IMR-90 (cell line): Measurements from ENCODE around the gene FBXL5. TPM values are rescaled to one million over a fixed set of nuclear protein-coding genes. Genes with fewer than 3 reads are reported as not detected.

Experiments used
- ATAC-seq: fragments of 200-7000 bp; cut with Tn5 transposase; 2 replicates; pipeline ENCODE4 v1.9.1; 2020; ENCODE audit warnings: low read depth, mild to moderate bottlenecking, moderate library complexity
- BruUV-seq: library from RNA; stranded (reverse); fragments of 400-500 nt; replicated peaks from 2 replicates; lab custom pipeline; 2021; lab: Mats Ljungman, UMichigan
- CTCF ChIA-PET: fragments of 300-600 bp; formaldehyde crosslinking; extraction: SDS; loops from one replicate; lab custom pipeline; 2021; ENCODE audit warnings: antibody characterized with exemption; lab: Yijun Ruan, JAX
- POLR2A ChIA-PET: fragments of 300-600 bp; sonication (Branson Sonifier 250); formaldehyde crosslinking; loops from one replicate; lab custom pipeline; 2022; ENCODE audit warnings: antibody characterized with exemption; ENCODE audit not compliant: unreplicated experiment; lab: Charles Lee
- DNase-seq: peaks from one replicate; pipeline ENCODE4 v3.0.0; 2013
- H2AFZ ChIP-seq: replicated peaks from 2 replicates; pipeline ENCODE3; 2013; ENCODE audit warnings: low read length, mild to moderate bottlenecking; ENCODE audit not compliant: poor library complexity
- H2AK5ac ChIP-seq: 2 replicates; pipeline ENCODE4 v1.6.1; 2013; ENCODE audit warnings: low read depth, low read length, inconsistent platforms
- H2AK9ac ChIP-seq: replicated peaks from 2 replicates; pipeline ENCODE3; 2013; ENCODE audit warnings: mild to moderate bottlenecking, low read depth, low read length, moderate library complexity; ENCODE audit not compliant: poor library complexity
- H2BK120ac ChIP-seq: 2 replicates; pipeline ENCODE4 v1.6.1; 2013; ENCODE audit warnings: low read depth, low read length, inconsistent platforms
- H2BK15ac ChIP-seq: 3 replicates; pipeline ENCODE4 v1.6.1; 2013; ENCODE audit warnings: low read depth, low read length, inconsistent platforms
- H2BK20ac ChIP-seq: 2 replicates; pipeline ENCODE4 v1.6.1; 2013; ENCODE audit warnings: low read depth, mild to moderate bottlenecking, inconsistent platforms, low read length, moderate library complexity
- H2BK5ac ChIP-seq: 2 replicates; pipeline ENCODE4 v1.6.1; 2013; ENCODE audit warnings: mild to moderate bottlenecking, low read depth, low read length, inconsistent platforms; ENCODE audit not compliant: poor library complexity, severe bottlenecking
- H3K14ac ChIP-seq: replicated peaks from 2 replicates; pipeline ENCODE4 v1.6.1; 2013; ENCODE audit warnings: low read depth, low read length, inconsistent platforms
- H3K18ac ChIP-seq: 2 replicates; pipeline ENCODE4 v1.6.1; 2013; ENCODE audit warnings: low read depth, low read length, control low read depth
- H3K23ac ChIP-seq: 2 replicates; pipeline ENCODE4 v1.6.1; 2013; ENCODE audit warnings: low read depth, low read length, inconsistent platforms
- H3K27ac ChIP-seq: 2 replicates; pipeline ENCODE4 v1.5.1; 2013; ENCODE audit warnings: mild to moderate bottlenecking, control low read depth, low read length; ENCODE audit not compliant: insufficient read depth
- H3K27me3 ChIP-seq: 2 replicates; pipeline ENCODE4 v1.6.1; 2013; ENCODE audit warnings: low read length; ENCODE audit not compliant: control insufficient read depth, insufficient read depth
- H3K36me3 ChIP-seq: 2 replicates; pipeline ENCODE4 v1.6.1; 2013; ENCODE audit warnings: low read length, mixed read lengths; ENCODE audit not compliant: control insufficient read depth, insufficient read depth
- H3K4ac ChIP-seq: 2 replicates; pipeline ENCODE4 v1.6.1; 2013; ENCODE audit warnings: low read depth, low read length, inconsistent platforms
- H3K4me1 ChIP-seq: 2 replicates; pipeline ENCODE4 v1.6.1; 2013; ENCODE audit warnings: low read length, mixed read lengths; ENCODE audit not compliant: control insufficient read depth, insufficient read depth
- H3K4me2 ChIP-seq: 2 replicates; pipeline ENCODE4 v1.6.1; 2013; ENCODE audit warnings: low read depth, mild to moderate bottlenecking, control low read depth, low read length, moderate library complexity
- H3K4me3 ChIP-seq: 2 replicates; pipeline ENCODE4 v1.5.1; 2013; ENCODE audit warnings: low read depth, mild to moderate bottlenecking, control low read depth, low read length, moderate library complexity; ENCODE audit not compliant: insufficient read depth
- H3K56ac ChIP-seq: 2 replicates; pipeline ENCODE4 v1.6.1; 2013; ENCODE audit warnings: low read length, inconsistent platforms; ENCODE audit not compliant: insufficient read depth; ENCODE audit errors: extremely low read depth
- H3K79me1 ChIP-seq, 2 experiments: 2 replicates each; pipeline ENCODE4 v1.6.1; 2013; ENCODE audit warnings: low read length in 2 of 2, inconsistent platforms in 1 of 2, low read depth in 1 of 2
- H3K9ac ChIP-seq: 2 replicates; pipeline ENCODE4 v1.6.1; 2013; ENCODE audit warnings: low read depth, low read length, control low read depth
- H3K9me1 ChIP-seq: 2 replicates; pipeline ENCODE4 v1.6.1; 2013; ENCODE audit warnings: low read length, inconsistent platforms; ENCODE audit not compliant: insufficient read depth
- H3K9me3 ChIP-seq: 2 replicates; pipeline ENCODE4 v1.6.1; 2013; ENCODE audit warnings: low read length; ENCODE audit not compliant: control insufficient read depth, insufficient read depth
- H4K20me1 ChIP-seq: 2 replicates; pipeline ENCODE4 v1.6.1; 2013; ENCODE audit warnings: low read length, inconsistent platforms; ENCODE audit not compliant: insufficient read depth
- H4K5ac ChIP-seq: 2 replicates; pipeline ENCODE4 v1.6.1; 2013; ENCODE audit warnings: mild to moderate bottlenecking, low read depth, low read length, control low read depth
- H4K8ac ChIP-seq, 2 experiments: 2 replicates each; pipeline ENCODE4 v1.6.1; 2013; ENCODE audit warnings: low read depth in 2 of 2, low read length in 2 of 2, control low read depth in 1 of 2, inconsistent platforms in 1 of 2
- H4K91ac ChIP-seq: 2 replicates; pipeline ENCODE4 v1.6.1; 2013; ENCODE audit warnings: low read depth, low read length, inconsistent platforms; ENCODE audit not compliant: insufficient read depth
- CEBPB ChIP-seq: IDR thresholded peaks from 2 replicates; pipeline ENCODE4 v1.6.1; 2012; ENCODE audit warnings: low read depth, low read length, improper control_type of control experiment
- CHD1 ChIP-seq: IDR thresholded peaks from 2 replicates; pipeline ENCODE4 v1.6.1; 2012; ENCODE audit warnings: low read depth, low read length, improper control_type of control experiment
- NFE2L2 ChIP-seq: fragments of 150-350 bp; IDR thresholded peaks from 2 replicates; pipeline ENCODE4 v1.6.1; 2016; ENCODE audit warnings: low read depth, mild to moderate bottlenecking, low read length
- POLR2A ChIP-seq: IDR thresholded peaks from 2 replicates; pipeline ENCODE4 v1.6.1; 2012; ENCODE audit warnings: mild to moderate bottlenecking, low read depth, low read length
- RAD21 ChIP-seq: IDR thresholded peaks from 2 replicates; pipeline ENCODE4 v1.6.1; 2012; ENCODE audit warnings: low read length, improper control_type of control experiment
- RFX5 ChIP-seq: IDR thresholded peaks from 2 replicates; pipeline ENCODE4 v1.8.0; 2012; ENCODE audit warnings: low read depth, mild to moderate bottlenecking, low read length, moderate library complexity
- WGBS, 2 experiments: methylation state at CpG; one replicate each; pipeline versions ENCODE4 v1.1.5 to v1.1.7; 2013; ENCODE audit warnings: missing lambda C conversion rate in 2 of 2; ENCODE audit not compliant: insufficient read length in 1 of 2; ENCODE audit errors: extremely low coverage in 2 of 2; 5-methylcytosine and 5-hydroxymethylcytosine counted together
- dilution Hi-C: fragments of 300-500 bp; cut with HindIII; formaldehyde crosslinking; loops from one replicate; pipeline ENCODE4 v1.14.3; 2018; ENCODE audit warnings: low sequenced_read_pairs; ENCODE audit not compliant: unreplicated experiment
- in situ Hi-C: fragments of 300-500 bp; cut with MboI; formaldehyde crosslinking; loops from 3 replicates; pipeline ENCODE4 v1.14.3; 2019; ENCODE audit warnings: low sequenced_read_pairs, inconsistent platforms, mixed read lengths
- intact Hi-C: fragments of 100-400 bp; cut with micrococcal nuclease; formaldehyde crosslinking; loops from 2 replicates; pipeline ENCODE4 v1.10.0; 2022
- polyA plus RNA-seq, 3 experiments: library from polyadenylated mRNA; depleted of rRNA; stranded (reverse); fragments of >200 nt; gene quantifications; 2 replicates each; pipeline ENCODE4 v1.2.3, GENCODE V29; 2012; ENCODE audit warnings: low replicate concordance in 1 of 3
- total RNA-seq: library from RNA; depleted of rRNA; stranded (reverse); fragments of >200 nt; gene quantifications from 2 replicates; pipeline ENCODE4 v1.2.3, GENCODE V29; 2012

FBXL5 gene
- total and polyA plus RNA-seq, 2 of the 4 experiments (the other 2 are of a cell fraction) = 20.3 to 62.6 TPM

DNA sequence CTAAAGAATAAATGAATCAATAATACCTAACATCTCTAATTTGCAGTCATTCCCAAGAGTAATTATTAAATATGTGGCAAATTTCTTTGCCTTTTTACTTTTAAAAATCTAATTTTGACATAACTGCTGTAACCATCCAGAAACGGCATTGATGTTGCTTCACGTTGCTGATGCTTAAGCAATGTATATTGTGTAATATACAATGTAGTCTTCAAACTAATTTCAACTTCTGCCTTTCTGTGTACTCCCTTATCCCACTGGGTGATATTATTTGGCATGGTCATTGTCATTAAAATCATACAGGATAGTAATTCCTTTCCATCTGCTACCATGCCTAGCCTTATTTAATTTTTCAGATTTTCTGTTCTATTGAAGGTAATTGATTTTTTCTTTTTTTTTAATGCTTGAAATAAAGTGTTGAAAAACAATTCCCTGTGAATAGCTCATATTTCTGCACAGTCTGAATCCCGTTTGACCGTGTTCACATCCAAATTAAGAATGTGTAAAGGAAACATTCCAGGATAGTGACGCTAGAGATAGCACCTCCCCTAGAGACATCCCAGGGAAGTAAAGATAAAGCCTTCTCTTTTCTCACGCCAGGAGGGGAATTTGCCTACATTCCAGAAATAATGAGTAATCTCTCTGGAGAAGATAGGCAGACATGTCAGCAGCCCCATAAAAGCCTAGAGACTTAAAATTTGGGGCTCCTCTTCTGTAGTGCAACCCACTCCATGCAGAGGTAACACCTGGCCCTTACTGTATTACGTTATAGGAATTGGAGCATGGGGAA is 35.1 kb upstream of the FBXL5 start (continued):
- no peak for TF ChIP-seq NFE2L2
- peak; percentile 40; the same call in 1 of the 2 replicates for TF ChIP-seq POLR2A
- TF ChIP-seq RFX5 = no peak
- no peak for TF ChIP-seq RAD21

- peak overlapping the region; percentile 69; the same call in 1 of the 2 replicates for H4K5ac ChIP-seq
- peaks cover 12 to 28% of the 10 kb centered on the region in 2 experiments for H3K79me1 ChIP-seq
- no CpG with 5 or more reads among the region's 2 CpGs for WGBS, 2 experiments
- DNase-seq (peak; percentile 48), ATAC-seq (no peak)
- H3K9ac ChIP-seq = no peak overlapping the region
- peak overlapping the region; percentile 86; the same call in 1 of the 2 replicates for H2AK5ac ChIP-seq
- no peaks in the 10 kb centered on the region for H3K27me3 ChIP-seq
- no peak overlapping the region for H3K4me2 ChIP-seq
- no peak overlapping the region for H3K23ac ChIP-seq
- no peaks in the 10 kb centered on the region for H4K20me1 ChIP-seq
- peak overlapping the region; percentile 43 to 54 for H4K8ac ChIP-seq
- peak overlapping the region; percentile 39; the same call in 1 of the 2 replicates for H2BK20ac ChIP-seq
- 0 out of 3 replicates have a peak overlapping the region, but pooled peaks have one; percentile 55 for H2BK15ac ChIP-seq
- dilution Hi-C loops (no loop called here), intact Hi-C loops (no loop called here), in situ Hi-C loops (loop anchor here (25.0 kb wide), 1 partner anchor 677 kb away; the partner anchor contains the start of gene CPEB2)
- peak overlapping the region; percentile 90 for H3K18ac ChIP-seq
- ChIA-PET CTCF (no interaction called here), POLR2A (no interaction called here)
- peaks cover 4% of the 10 kb centered on the region for H3K36me3 ChIP-seq
- H3K56ac ChIP-seq = no peak overlapping the region
- peak overlapping the region; percentile 54; the same call in 1 of the 2 replicates for H2BK120ac ChIP-seq
- H4K91ac ChIP-seq = peak overlapping the region; percentile 86
- BruUV-seq = no TSS peak
- peak overlapping the region; percentile 60; the same call in 1 of the 2 replicates for H3K14ac ChIP-seq
- H3K9me3 ChIP-seq = no peaks in the 10 kb centered on the region
- TF ChIP-seq CHD1 (no peak), CEBPB (peak; percentile 72)
- H2AK9ac ChIP-seq = no peak overlapping the region
- H2BK5ac ChIP-seq = peak overlapping the region; percentile 99
- peak overlapping the region; percentile 84; the same call in 1 of the 2 replicates for H3K27ac ChIP-seq
- H3K4me3 ChIP-seq = no peak overlapping the region
- no peak overlapping the region for H2AFZ ChIP-seq
- 0 out of 2 replicates have a peak, but pooled peaks cover 2% of the 10 kb centered on the region for H3K9me1 ChIP-seq
- H3K4ac ChIP-seq = peak overlapping the region; percentile 57
- H3K4me1 ChIP-seq = peaks cover 7% of the 10 kb centered on the region
These were observed 34.4 kb upstream of the FBXL5 start for GRCh38 chr4:15689540-15689939.
